Prostate gland (tissue), 2 donors: ENCODE measurements around the gene KMO. TPM values are rescaled to one million over a fixed set of nuclear protein-coding genes. Genes with fewer than 3 reads are reported as not detected.

ENCODE experiments used
- DNase-seq: peaks from one replicate; pipeline ENCODE4 v3.0.0-alpha.2; 2019; ENCODE audit warnings: low spot score
- H3K27ac ChIP-seq, 2 donors: fragments of 200-600 bp; sonication (generic); 2 replicates each; pipeline ENCODE4 v1.5.1; 2017 to 2019
- H3K27me3 ChIP-seq: fragments of 200-600 bp; sonication (generic); replicated peaks from 2 replicates; pipeline ENCODE4 v1.5.1; 2019; ENCODE audit not compliant: insufficient read depth
- H3K36me3 ChIP-seq, 2 donors: fragments of 200-600 bp; sonication (generic); 1 replicate in 1 of 2; 2 replicates in 1 of 2; pipeline versions ENCODE4 v1.5.1 to v1.8.1; 2017 to 2019
- H3K4me1 ChIP-seq: fragments of 200-600 bp; sonication (generic); replicated peaks from 2 replicates; pipeline ENCODE4 v1.5.1; 2019
- H3K4me3 ChIP-seq, 2 donors: fragments of 200-600 bp; sonication (generic); 2 replicates each; pipeline ENCODE4 v1.5.1; 2017 to 2019
- H3K9me3 ChIP-seq: fragments of 200-600 bp; sonication (generic); 2 replicates; pipeline ENCODE4 v1.5.1; 2017
- CTCF ChIP-seq, 4 experiments: fragments of 200-600 bp in 2 of 4; fragments of 450-650 bp in 2 of 4; sonication (generic) in 2 of 4; IDR thresholded peaks; 1 replicate in 3 of 4; 2 replicates in 1 of 4; pipeline ENCODE4 v1.5.1; 2016 to 2019; ENCODE audit warnings: antibody characterized with exemption in 4 of 4, mild to moderate bottlenecking in 2 of 4, moderate library complexity in 2 of 4
- POLR2A ChIP-seq: fragments of 450-650 bp; IDR thresholded peaks from one replicate; pipeline ENCODE4 v1.6.1; 2016; ENCODE audit warnings: antibody characterized with exemption, mild to moderate bottlenecking
- POLR2AphosphoS5 ChIP-seq: sonication (generic); formaldehyde crosslinking; IDR thresholded peaks from one replicate; pipeline ENCODE4 v1.6.1; 2017; ENCODE audit warnings: antibody characterized with exemption
- WGBS: methylation state at CpG from one replicate; pipeline ENCODE4 v1.1.5; 2018; 5-methylcytosine and 5-hydroxymethylcytosine counted together
- intact Hi-C: fragments of 100-400 bp; cut with DNase I; formaldehyde crosslinking; loops from one replicate; pipeline ENCODE4 v1.14.2; 2022
- total RNA-seq, 2 donors: library from RNA; depleted of rRNA; stranded (reverse); fragments of >200 nt; gene quantifications; one replicate each; pipeline ENCODE4 v1.1.0, GENCODE V29; 2016

Gene KMO
- total RNA-seq, 2 donors from 2014 or later = 0.17 to 0.73 TPM

DNA sequence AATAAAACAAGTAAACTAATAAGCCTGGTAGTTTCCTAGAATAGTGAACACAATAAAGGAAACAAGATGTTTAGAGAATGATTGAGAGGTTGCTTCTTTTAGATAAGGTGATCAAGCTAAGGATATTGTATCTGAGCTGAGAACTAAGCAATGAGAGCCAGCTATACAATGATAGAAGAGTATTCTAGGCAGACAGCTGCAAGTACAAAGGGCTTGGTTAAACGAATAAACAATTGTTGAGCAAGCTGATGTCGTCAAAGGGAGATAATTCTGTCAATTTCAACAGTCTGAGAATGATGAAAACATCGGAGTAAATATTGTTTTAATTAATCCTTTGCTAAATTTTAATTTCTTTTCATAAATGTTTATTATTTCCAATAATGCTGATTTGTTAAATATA, 7.2 kb upstream of the KMO start:
- TF ChIP-seq CTCF (IDR thresholded peaks at IDR 0.05) (no peak), POLR2AphosphoS5 (no peak), POLR2A (no peak)
- H3K4me3 ChIP-seq = no peak overlapping the region
- intact Hi-C loops = no loop called here
- no peak overlapping the region for H3K27ac ChIP-seq
- no peaks in the 10 kb centered on the region for H3K9me3 ChIP-seq
- DNase-seq = no peak
- 70% methylated on average over 3 of the region's 3 CpGs for WGBS
- H3K4me1 ChIP-seq = no peaks in the 10 kb centered on the region
- H3K27me3 ChIP-seq = no peaks in the 10 kb centered on the region
- no peaks in the 10 kb centered on the region for H3K36me3 ChIP-seq

DNA sequence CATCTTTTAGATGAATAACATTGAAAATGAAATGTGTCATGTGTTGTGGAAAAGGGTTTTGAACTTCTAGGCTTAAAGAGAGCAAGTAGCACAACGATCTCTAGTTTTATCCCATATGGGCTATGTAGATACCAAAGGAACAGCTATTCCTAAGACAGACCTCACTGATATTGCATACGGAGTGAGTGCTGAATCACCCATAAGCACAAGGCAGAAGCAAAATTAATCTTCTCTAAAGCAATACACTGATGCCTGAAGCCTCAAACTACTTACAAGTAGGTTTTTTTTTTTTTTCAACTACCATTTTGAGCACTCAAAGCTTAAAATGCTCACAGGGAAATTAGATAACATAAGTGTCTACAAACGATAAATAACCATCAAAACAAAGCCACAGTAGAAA, 5.0 kb upstream of the KMO start:
- DNase-seq = no peak
- TF ChIP-seq POLR2A (no peak), CTCF (IDR thresholded peaks at IDR 0.05) (no peak), POLR2AphosphoS5 (no peak)
- Histone ChIP-seq H3K9me3 (no peaks in the 10 kb centered on the region), H3K36me3 (no peaks in the 10 kb centered on the region), H3K27me3 (no peaks in the 10 kb centered on the region), H3K4me1 (no peaks in the 10 kb centered on the region), H3K27ac (no peak overlapping the region), H3K4me3 (no peak overlapping the region)
- WGBS = 85% methylated on average over 3 of the region's 3 CpGs
- intact Hi-C loops = no loop called here

GRCh38 chr1:241531195-241532161, 700 bp upstream of the KMO start:
- no peaks in the 10 kb centered on the region for H3K4me1 ChIP-seq
- no peak overlapping the region for H3K27ac ChIP-seq
- 18% methylated on average over 11 of the region's 11 CpGs for WGBS
- intact Hi-C loops = no loop called here
- TF ChIP-seq POLR2AphosphoS5 (no peak), POLR2A (no peak), CTCF (IDR thresholded peaks at IDR 0.05) (peak; percentile 26 to 76 (median 62))
- H3K36me3 ChIP-seq = no peaks in the 10 kb centered on the region
- peak overlapping the region; percentile 20 to 29 for H3K4me3 ChIP-seq
- no peaks in the 10 kb centered on the region for H3K9me3 ChIP-seq
- no peaks in the 10 kb centered on the region for H3K27me3 ChIP-seq
- DNase-seq = no peak

DNA sequence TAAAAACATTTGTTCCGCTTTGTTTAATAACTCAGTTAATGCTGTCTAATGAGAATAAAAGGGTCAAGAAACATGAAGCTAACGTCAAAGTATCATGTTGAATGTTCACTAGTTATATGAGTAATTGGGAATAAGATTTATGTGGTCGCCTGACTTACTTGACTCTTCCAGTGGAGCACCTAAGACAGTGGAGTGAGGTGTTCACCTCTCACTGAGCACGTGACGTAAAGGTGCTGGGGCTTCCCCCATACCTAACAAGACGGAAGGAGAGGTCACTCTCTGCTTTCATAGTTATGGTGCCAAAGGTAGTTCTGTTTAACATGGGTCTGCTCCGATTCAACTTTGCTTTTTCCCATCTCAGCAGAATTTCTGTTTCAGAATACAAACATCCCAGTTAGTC, 686 bp downstream of the KMO start:
- intact Hi-C loops = no loop called here
- TF ChIP-seq POLR2A (no peak), CTCF (IDR thresholded peaks at IDR 0.05) (no peak), POLR2AphosphoS5 (no peak)
- Histone ChIP-seq H3K4me1 (no peaks in the 10 kb centered on the region), H3K36me3 (no peaks in the 10 kb centered on the region), H3K9me3 (no peaks in the 10 kb centered on the region), H3K27me3 (no peaks in the 10 kb centered on the region), H3K4me3 (no peak overlapping the region), H3K27ac (no peak overlapping the region)
- 82% methylated on average over 7 of the region's 7 CpGs for WGBS
- no peak for DNase-seq
